RWPE2 (cell line): ENCODE results near the gene LRP8.

Experiments
- ATAC-seq: fragments of 200-7000 bp; cut with Tn5 transposase; 3 replicates; pipeline ENCODE4 v1.9.1; 2021; ENCODE audit warnings: low read depth
- DNase-seq: peaks from one replicate; pipeline ENCODE4 v3.0.0-alpha.2; 2020; ENCODE audit warnings: low spot score
- H3K27ac ChIP-seq: fragments of 450-650 bp; 2 replicates; pipeline ENCODE4 v1.5.1; 2017; ENCODE audit warnings: mild to moderate bottlenecking; ENCODE audit not compliant: poor library complexity, severe bottlenecking
- H3K27me3 ChIP-seq: fragments of 250-450 bp; sonication (Bioruptor Pico); 2 replicates; pipeline ENCODE4 v1.5.1; 2021; ENCODE audit warnings: mild to moderate bottlenecking, moderate library complexity; ENCODE audit not compliant: insufficient read depth, poor library complexity, severe bottlenecking
- H3K36me3 ChIP-seq: fragments of 250-450 bp; sonication (Bioruptor Pico); 2 replicates; pipeline ENCODE4 v1.5.1; 2020; ENCODE audit warnings: low read depth, mild to moderate bottlenecking, moderate library complexity
- H3K4me1 ChIP-seq: fragments of 250-450 bp; sonication (Bioruptor Pico); 2 replicates; pipeline ENCODE4 v1.5.1; 2021; ENCODE audit warnings: mild to moderate bottlenecking, moderate library complexity; ENCODE audit not compliant: insufficient read depth, poor library complexity, severe bottlenecking
- H3K4me3 ChIP-seq: fragments of 250-450 bp; sonication (Bioruptor Pico); 2 replicates; pipeline ENCODE4 v1.5.1; 2021; ENCODE audit warnings: mild to moderate bottlenecking, moderate library complexity; ENCODE audit not compliant: severe bottlenecking
- H3K9me3 ChIP-seq: fragments of 250-450 bp; sonication (Bioruptor Pico); 2 replicates; pipeline ENCODE4 v1.5.1; 2021; ENCODE audit warnings: mild to moderate bottlenecking, moderate library complexity; ENCODE audit not compliant: severe bottlenecking
- TF ChIP-seq, protein P1 (sequence below): fragments of 450-650 bp; IDR thresholded peaks from one replicate; pipeline ENCODE4 v1.5.1; 2017; ENCODE audit warnings: mild to moderate bottlenecking, moderate library complexity; ENCODE audit not compliant: poor library complexity, severe bottlenecking

Gene LRP8

DNA sequence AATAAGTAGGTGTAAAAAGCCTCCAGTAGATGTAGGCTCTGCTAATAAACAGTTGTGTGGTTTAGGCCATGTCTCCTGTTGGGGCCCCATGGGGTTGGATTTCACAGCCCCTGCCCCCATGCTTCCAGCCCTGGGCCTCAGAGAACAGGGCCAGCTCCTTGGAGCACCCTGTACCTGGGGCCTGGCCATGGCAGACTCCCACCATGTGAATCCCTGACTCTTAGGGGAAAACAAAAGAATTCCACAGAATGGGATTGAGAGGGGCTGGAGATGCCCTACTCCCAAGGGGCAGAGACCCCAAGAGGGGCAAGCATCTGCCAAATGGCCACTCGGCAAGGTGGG lies 11.5 kb downstream of the LRP8 start:
- ATAC-seq = no peak
- H3K4me1 ChIP-seq = no peaks in the 10 kb centered on the region

DNA sequence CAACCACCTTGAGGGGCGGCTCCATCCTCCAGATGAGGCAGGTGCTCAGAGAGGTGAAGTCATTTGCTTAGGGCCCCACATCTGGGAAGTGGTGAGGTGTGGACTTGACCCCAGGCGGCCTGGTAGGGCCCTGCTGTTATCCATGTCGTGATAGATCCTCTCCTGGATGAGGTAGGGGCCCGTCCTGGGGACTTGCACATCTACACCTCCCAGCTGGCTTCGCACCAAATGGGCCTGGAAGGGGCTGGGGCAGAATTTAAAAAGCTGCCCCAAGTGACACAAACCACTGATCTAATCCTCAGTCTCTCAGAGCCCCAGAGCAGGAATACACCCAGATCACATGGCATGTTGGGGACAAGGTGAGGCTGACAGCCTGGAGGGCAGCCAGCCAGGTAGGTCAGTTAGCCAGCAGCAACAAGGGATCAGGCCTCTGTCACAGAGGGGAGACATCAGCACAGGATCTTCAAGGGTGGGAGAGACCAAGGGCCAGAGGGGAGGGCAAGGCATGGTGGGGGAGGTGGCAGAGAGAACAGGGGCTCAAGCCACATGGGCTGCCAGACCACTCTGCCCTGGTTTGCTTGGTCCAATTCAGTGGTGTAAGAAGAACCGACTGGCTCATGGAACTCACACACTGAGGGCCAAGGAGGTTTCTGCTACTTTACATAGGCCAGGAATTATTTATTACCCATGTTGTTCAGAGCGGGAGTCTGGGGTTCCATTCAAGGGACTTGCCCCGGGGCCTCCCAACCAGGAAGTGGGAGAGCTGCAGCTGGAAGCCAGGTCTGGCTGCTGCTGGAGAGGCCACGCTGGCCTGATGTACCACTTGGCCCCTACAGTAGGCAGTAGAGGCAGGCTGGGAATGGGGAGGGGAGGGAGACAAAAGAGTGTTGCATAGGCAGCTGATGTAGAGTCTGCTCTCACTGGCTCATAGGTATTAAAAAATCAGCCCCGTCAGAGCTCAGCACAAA lies 12.1 kb downstream of the LRP8 start:
- Histone ChIP-seq H3K9me3 (no peaks in the 10 kb centered on the region), H3K4me3 (no peak overlapping the region), H3K36me3 (peaks cover 44% of the 10 kb centered on the region), H3K27me3 (no peaks in the 10 kb centered on the region), H3K4me1 (no peaks in the 10 kb centered on the region), H3K27ac (no peak overlapping the region)
- TF ChIP-seq, protein P1, sequence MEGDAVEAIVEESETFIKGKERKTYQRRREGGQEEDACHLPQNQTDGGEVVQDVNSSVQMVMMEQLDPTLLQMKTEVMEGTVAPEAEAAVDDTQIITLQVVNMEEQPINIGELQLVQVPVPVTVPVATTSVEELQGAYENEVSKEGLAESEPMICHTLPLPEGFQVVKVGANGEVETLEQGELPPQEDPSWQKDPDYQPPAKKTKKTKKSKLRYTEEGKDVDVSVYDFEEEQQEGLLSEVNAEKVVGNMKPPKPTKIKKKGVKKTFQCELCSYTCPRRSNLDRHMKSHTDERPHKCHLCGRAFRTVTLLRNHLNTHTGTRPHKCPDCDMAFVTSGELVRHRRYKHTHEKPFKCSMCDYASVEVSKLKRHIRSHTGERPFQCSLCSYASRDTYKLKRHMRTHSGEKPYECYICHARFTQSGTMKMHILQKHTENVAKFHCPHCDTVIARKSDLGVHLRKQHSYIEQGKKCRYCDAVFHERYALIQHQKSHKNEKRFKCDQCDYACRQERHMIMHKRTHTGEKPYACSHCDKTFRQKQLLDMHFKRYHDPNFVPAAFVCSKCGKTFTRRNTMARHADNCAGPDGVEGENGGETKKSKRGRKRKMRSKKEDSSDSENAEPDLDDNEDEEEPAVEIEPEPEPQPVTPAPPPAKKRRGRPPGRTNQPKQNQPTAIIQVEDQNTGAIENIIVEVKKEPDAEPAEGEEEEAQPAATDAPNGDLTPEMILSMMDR = no peak
- ATAC-seq = no peak
- DNase-seq = no peak

More for the DNA sequence above, 11.5 kb downstream of the LRP8 start:
- no peak for DNase-seq
- Histone ChIP-seq H3K27ac (no peak overlapping the region), H3K9me3 (no peaks in the 10 kb centered on the region), H3K36me3 (peaks cover 45% of the 10 kb centered on the region), H3K4me3 (no peak overlapping the region), H3K27me3 (no peaks in the 10 kb centered on the region)
- TF ChIP-seq, protein P1 = no peak

DNA sequence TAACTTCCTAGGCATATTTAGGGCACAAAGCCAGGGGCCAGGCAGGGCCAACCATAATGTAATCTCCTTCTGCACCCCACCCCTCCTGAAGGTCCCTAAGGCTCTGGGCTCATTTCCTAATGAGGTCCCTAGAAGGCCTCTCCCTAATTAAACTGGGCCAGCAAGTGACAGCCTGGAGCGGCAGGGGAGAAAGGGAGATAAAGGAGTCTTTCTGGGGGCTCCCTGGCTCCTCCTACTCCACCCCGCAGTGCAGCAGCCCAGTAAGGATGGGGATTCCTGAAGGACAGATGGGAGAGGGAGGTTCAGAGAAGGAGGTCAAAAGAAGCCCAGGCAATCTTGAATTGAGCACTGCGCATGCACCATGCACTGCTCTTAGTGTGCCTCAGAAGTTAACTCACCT lies 12.8 kb downstream of the LRP8 start:
- peaks cover 40% of the 10 kb centered on the region for H3K36me3 ChIP-seq
- DNase-seq = no peak
- H3K27me3 ChIP-seq = no peaks in the 10 kb centered on the region
- H3K9me3 ChIP-seq = no peaks in the 10 kb centered on the region
- TF ChIP-seq, protein P1 = no peak
- no peak overlapping the region for H3K4me3 ChIP-seq
- H3K4me1 ChIP-seq = no peaks in the 10 kb centered on the region
- ATAC-seq = no peak
- H3K27ac ChIP-seq = no peak overlapping the region

DNA sequence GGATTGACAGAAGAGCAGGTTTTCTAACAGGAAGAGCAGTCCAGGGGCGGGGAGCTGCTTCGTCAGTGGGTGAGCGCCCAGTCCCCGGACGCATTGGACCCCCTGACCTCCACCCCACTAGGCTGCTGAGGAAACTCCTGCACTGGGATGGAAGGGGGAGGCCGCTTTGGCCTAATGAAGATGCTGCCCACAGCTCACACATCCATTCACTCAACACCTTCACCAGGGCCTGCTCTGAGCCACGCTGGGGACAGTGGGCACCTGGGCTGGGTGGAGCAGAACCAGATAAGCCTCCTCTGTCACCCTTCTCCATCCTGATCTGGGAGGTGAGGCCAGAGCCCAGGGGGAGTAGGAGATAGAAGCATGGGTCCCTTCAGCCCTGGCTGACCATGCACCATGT lies 13.3 kb downstream of the LRP8 start:
- DNase-seq (no peak), ATAC-seq (no peak)
- H3K4me3 ChIP-seq = no peak overlapping the region
- TF ChIP-seq, protein P1 = no peak
- no peaks in the 10 kb centered on the region for H3K27me3 ChIP-seq
- no peaks in the 10 kb centered on the region for H3K9me3 ChIP-seq
- H3K36me3 ChIP-seq = peaks cover 43% of the 10 kb centered on the region
- no peaks in the 10 kb centered on the region for H3K4me1 ChIP-seq
- no peak overlapping the region for H3K27ac ChIP-seq

DNA sequence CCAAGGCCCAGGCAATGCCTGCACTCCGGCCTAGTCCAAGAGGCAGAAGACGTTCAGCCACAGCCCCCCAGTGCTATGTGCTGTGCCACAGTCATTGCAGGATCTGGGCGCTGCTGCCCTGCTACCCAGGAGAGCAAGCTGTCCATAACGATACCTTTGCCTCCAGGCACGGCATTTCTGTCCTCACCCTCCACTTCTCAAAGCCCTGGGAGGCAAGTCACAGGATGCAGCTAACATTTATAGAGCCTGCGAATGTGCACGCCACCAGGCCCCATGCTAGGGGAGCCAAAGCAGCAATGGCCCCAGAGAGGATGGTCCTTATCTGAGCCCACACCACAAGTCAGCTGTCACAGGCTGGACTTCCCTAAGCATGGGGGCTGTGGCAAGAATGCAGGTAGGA lies 13.8 kb downstream of the LRP8 start:
- Histone ChIP-seq H3K27ac (no peak overlapping the region), H3K9me3 (no peaks in the 10 kb centered on the region), H3K4me1 (no peaks in the 10 kb centered on the region), H3K4me3 (no peak overlapping the region), H3K36me3 (peaks cover 43% of the 10 kb centered on the region), H3K27me3 (no peaks in the 10 kb centered on the region)
- no peak for ATAC-seq
- TF ChIP-seq, protein P1 = no peak
- no peak for DNase-seq
